ENCODE measurements around the gene NCKAP5.

- TF ChIP-seq, protein P1, sequence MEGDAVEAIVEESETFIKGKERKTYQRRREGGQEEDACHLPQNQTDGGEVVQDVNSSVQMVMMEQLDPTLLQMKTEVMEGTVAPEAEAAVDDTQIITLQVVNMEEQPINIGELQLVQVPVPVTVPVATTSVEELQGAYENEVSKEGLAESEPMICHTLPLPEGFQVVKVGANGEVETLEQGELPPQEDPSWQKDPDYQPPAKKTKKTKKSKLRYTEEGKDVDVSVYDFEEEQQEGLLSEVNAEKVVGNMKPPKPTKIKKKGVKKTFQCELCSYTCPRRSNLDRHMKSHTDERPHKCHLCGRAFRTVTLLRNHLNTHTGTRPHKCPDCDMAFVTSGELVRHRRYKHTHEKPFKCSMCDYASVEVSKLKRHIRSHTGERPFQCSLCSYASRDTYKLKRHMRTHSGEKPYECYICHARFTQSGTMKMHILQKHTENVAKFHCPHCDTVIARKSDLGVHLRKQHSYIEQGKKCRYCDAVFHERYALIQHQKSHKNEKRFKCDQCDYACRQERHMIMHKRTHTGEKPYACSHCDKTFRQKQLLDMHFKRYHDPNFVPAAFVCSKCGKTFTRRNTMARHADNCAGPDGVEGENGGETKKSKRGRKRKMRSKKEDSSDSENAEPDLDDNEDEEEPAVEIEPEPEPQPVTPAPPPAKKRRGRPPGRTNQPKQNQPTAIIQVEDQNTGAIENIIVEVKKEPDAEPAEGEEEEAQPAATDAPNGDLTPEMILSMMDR (IDR thresholded peaks at IDR 0.05) = no peak
- TF ChIP-seq POLR2A (IDR thresholded peaks at IDR 0.05) (no peak), EP300 (IDR thresholded peaks at IDR 0.05) (no peak)
These were observed 708.0 kb downstream of the NCKAP5 start for GRCh38 chr2:132860220-132860619.
